Activated T-cell treated with anti-CD3 and anti-CD28 coated beads for 48 hours (primary cell): ENCODE results near the gene NIF3L1.

Source experiments
- DNase-seq: peaks from one replicate; pipeline ENCODE4 v3.0.0-alpha.2; 2020; ENCODE audit warnings: low read depth

The NIF3L1 gene, protein sequence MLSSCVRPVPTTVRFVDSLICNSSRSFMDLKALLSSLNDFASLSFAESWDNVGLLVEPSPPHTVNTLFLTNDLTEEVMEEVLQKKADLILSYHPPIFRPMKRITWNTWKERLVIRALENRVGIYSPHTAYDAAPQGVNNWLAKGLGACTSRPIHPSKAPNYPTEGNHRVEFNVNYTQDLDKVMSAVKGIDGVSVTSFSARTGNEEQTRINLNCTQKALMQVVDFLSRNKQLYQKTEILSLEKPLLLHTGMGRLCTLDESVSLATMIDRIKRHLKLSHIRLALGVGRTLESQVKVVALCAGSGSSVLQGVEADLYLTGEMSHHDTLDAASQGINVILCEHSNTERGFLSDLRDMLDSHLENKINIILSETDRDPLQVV

DNA sequence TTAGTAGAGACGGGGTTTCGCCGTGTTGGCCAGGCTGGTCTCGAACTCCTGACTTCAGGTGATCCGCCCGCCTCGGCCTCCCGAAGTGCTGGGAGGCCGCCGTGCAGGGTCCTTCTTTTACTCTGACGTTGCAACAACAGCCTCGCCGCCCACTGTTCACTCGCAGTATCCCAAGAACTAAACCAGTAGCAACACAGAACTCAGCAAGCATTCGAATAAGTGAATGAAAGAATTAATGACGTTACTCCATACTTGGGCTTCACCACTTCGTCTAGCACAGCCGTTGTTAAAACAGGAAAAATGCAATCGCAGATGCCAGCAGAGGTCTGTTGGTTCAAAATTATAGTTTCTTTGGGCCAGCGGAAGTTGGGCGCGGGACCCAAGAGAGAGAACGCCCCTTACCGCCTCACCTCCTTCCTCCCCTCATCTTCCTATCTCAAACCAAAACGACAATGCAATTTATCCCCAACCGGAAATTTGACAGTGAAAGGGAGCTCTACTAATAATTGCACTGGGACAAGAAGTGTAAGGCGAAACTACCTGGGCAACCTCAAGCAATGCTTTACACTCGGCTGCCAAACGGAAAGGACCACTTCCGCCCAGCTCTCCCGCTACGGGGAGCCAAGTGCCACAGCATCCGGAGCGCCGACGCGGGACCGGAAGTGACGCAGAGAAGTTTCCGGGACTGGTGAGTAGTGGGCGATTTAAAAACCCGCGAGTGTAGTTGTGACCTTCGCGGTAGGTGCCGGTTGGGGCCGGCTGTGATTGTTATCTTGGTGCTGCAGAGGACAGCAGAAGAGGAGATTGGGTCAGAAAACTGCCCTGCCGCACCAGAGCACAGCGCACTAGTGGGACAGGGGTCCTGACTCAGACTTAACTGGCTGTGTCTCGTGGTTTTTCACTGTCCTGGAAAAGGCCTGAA is at the start of gene NIF3L1, which contains the start of gene PPIL3:
Gene NIF3L1, plus strand, starts transcription at position 668 of the 922 bp plus-strand sequence. CDS start 2,573 bp downstream, outside the sequence.
Gene PPIL3, minus strand, starts transcription at position 374 of the 922 bp plus-strand sequence. CDS start 1,462 bp downstream, outside the sequence.
- DNase-seq: peak; percentile 96

DNA sequence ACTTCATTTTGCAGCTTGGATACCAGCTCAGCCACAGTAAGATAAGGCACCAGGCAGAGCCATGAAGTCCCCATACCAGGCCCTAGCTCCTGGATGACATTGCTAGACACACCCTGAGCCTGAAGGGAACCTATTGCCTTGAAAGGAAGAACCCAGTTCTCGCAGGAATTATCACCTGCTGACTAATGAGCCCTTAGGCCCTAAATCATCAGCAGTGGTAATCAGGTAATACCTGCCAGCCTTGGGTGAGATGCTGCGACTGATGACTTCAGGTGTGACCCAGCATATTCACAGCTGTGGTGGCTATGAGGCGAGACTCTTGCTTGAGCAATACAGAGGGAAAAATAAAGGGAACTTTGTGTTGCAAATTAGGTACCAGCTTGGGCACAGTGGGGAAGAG is 49.7 kb upstream of the NIF3L1 start:
- DNase-seq: no peak

DNA sequence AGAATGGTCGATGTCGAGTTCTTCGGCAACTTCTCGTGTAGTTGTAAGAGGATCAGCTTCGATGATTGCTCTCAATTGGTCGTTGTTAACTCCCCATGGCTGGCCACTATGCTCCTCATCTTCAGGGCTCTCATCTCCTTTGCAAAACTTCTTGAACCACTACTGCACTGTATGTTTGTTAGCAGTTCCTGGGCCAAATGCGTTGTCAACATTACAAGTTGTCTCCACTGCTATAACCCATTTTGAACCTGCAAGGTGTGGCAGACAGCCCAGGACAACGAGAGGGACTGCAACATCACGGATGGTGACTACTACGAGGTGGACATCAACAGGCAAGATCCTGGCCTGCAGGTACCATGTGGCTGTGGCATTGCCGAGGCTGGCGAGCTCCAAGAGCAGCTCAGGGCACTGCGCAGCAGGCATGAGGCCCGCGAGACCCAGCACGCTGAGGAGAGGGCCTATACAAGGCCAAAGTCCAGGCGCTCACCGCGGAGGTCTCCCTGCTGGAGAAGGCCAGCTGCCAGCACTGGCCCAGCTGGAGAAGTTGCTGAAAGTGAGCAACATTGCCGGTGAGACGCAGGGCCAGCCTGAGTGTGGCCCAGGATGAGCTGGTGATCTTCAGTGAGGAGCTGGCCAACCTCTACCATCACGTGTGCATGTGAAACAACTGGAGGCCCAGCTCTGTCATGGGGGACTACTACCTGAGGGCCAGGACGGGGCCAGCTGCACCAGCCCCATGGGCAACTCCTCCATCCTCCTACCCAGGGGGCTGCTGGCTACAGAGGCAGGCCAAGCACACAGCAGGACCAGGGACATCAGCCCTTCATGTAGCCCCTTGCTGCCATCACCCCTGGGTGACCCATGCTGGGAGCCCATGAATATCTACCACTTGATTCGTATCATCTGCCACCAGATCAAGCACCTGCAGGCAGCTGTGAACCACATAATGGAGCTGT is 44.9 kb upstream of the NIF3L1 start:
- no peak for DNase-seq

DNA sequence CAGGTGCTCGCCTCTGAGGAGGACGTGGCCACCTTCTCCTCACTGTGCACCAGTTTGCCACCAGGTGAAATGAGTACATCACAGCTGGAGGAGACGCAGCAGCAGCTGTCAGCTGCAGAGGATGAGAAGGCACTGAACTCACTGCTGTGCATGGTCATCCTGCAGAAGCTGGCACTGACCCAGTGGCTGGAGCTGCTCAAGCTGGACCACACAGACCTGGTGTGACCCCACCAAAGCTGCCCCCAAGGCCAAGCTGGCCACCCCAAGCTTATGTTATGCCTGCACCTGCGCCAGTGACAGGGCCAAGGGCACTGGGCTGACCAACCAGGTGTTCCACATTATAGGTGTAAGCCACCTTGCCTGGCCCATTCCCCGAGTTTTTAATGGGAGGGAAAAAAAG is 44.0 kb upstream of the NIF3L1 start:
- no peak for DNase-seq

DNA sequence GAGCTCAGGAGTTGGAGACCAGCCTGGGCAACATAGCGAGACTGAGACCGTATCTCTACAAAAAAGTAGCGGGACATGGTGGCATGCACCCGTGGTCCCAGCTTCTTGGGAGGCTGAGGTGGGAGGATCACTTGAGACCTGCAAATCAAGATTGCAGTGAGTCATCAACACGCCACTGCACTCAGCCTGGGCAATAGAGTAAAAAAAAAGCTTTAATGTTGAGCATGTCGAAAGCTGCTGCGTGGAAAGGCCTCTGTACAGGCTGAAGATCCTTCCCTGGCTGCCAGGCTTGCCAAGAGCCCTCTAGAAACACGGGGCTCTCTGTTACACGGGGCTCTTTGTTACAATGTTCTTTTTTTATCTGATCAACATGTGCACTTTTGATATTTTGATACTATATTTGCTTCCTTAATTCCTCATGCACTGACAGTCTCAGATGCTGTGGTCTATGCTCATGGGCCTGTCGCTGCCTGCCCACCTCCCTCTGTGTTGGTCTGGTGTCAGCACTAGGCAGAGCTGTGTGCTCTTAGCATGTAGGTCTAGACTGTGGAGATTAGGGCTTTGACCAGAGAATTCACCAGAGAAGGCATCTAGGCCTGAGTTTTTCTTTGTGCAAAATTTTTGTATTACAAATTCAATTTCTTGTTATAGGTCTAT is 43.4 kb upstream of the NIF3L1 start:
- DNase-seq: no peak

DNA sequence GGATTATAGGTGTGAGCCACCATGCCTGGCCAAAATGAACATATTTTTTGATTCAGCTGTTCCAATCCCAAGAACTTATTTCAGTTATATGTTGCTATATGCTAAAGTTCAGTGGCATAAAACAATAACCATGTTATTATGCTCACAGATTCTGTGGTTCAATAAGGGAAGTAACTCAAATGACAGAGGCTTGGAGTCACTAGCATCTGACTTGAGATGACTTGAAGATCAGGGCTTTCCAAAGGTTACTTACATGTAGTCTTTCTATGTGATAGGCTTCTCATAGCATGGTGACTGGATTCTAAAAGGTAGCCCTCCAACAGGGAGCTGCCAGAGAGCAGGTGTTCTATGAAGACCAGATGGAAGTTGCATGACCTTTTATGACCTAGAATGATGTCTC is 41.9 kb upstream of the NIF3L1 start:
- no peak for DNase-seq

DNA sequence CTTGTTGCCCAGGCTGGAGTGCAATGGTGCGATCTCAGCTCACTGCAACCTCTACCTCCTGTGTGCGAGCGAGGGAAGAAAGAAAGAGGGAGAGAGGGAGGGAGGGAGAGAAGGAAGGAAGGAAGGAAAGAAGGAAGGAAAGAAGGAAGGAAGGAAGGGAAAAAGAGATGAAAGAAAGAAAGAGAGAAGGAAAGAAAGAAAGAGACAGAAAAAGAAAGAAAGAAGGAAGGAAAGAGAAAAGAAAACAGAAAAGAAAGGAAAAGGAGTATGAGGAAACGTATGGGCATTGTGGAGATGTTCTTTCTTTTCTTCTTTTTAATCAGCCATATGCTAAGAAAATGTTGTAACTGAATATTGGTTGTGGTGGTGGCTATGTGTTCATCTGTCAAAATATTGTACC is 41.2 kb upstream of the NIF3L1 start:
- DNase-seq: no peak

DNA sequence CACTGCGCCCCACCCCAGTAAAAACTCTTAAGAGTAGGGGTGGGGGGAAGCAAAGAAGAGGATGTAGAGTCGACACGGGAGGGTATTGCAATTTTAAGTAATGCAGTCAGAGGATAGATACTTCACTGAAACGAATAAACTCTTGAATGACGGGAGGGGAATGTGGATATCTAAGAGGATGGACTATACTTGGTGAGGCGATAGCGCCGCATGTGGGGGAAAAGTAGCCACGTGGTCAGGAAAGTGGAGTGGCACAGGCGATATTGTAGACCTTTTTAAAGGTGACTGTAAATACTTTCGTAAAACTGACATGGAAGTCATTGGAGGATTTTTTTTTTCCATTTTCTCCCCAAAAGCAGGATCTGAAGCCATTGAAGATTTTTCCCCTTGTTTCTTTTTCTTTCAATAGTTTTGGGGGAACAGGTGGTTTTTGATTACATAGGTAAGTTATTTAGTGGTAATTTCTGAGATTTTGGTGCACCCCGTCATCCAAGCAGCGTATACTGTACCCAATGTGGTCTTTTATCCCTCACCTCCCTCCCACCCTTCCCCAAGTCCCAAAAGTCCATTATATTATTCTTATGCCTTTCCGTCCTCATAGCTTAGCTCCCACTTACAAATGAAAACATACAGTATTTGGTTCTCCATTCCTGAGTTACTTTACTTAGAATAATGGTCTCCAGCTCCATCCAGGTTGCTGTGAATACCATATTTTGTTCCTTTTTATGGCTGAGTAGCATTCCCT is 38.5 kb upstream of the NIF3L1 start:
- DNase-seq: no peak

DNA sequence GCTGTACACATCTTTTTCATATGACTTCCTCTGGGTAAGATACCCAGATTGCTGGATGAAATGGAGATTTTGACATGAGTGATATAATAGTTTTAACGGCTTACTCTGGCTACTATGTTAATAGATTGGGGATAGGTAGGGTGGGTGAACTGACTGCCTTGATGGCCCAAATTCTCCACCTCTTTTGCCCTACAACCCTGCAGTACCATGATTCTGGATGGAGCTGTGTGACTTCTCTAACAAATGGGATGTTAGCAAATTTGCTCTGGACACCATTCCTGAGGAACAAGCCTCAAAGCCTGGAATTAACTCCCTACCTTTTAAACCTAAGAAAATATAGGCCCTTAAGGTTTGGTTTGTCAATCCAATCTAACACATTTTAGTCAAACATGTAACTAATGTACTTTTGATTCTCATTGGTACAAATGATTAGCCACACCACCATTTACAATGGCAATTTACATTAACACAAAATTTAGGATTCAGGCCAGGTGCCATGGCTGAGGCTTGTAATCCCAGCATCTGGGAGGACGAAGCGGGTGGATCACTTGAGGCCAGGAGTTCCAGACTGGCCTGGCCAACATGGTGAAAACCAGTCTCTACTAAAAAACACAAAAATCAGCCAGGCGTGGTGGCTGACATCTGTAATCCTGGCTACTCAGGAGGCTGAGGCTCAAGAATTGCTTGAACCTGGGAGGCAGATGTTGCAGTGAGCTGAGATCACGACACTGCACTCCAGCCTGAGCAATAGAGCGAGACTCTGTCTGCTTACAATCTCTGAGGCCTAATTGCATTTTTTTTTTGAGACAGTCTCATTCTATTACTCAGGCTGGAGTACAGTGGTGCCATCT is 37.5 kb upstream of the NIF3L1 start:
- no peak for DNase-seq

DNA sequence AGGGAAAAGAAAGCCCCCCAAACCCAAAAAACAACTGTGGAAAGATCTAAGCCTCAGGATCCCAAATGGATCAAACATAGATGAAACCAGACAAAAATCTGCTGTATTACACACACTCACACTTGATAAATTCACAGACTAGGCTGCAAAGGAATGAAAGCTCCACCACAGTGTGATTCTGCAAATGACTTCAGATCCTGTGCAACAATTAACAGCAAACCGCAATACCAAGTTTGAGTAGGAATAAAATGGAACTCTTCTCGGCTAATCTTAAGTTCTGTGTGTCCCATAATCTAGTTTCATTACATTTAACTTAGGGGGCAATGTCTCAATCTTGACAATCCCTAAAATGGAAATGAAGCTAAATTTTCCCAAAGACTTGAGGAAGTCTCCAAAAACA is 36.6 kb upstream of the NIF3L1 start:
- no peak for DNase-seq

DNA sequence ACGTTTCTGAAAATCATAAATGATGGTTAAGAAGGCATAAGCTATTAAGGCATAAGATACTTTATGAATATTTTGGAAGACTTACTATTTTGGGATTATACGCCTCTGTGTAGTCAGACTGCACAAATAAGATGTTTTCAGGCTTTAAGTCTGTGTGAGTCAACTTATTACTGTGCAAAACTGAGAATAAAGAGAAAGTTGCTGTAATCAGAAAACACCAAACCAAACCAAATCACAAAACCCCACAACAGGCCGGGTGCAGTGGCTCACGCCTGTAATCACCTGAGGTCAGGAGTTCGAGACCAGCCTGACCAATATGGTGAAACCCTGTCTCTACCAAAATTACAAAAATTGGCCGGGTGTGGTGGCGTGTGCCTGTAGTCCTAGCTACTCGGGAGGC is 32.4 kb upstream of the NIF3L1 start:
- peak; percentile 11 for DNase-seq

DNA sequence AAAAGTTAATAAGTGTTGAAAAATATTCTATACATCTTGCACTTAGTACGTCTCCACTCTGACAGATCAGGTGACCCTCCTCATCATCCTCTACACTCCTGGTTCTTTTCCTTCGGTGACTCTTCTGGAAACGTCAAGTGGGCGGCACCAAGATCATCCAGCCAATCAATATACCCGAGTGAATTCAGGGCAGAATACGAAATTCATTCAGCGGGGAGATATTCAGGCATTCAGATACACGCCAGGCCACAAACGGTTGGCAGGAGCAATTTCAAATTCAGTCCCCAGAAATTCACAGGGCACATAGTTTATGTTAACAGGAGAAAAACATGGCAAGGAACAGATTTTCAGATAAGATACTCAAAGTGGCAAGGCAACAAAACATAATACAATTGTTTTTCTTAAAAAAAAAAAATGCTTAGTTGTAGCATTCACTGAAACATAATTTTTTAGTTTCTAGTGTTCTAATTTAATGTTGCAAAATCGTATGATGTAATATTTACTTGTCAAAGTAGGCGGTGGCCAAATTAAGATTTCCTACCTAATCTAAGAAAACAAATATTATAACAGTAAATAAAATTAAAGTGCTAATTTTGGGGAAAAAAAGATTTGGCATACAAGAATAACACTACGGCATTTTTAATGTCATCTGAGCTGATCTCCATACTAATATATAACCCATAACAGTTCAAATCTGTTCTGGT is 28.9 kb upstream of the NIF3L1 start:
- peak; percentile 15 for DNase-seq

DNA sequence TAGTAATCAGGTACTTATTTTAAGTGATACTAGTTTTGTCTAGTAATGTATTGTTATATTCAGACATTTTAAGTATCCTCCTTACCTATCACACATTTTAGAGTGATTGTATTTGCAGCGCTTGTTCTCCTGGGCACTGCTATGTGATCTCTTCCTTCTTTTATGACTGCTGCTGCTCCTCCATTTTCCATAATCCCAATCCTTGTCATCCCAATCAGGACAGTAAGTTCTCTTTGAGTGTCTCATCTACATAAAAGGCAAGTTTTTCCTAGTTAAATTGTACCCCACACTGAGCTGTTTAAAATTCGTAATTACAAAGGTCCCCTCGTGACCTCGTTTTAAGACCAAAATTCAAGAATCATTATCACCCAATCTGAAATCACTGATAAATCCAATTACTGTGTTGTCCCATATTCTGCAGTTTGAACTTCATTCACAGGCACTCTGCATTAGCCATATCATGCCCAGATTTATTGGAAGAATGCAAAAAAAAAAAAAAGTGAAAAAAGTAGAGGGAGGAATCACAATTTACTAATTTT is 27.5 kb upstream of the NIF3L1 start:
- DNase-seq: no peak

DNA sequence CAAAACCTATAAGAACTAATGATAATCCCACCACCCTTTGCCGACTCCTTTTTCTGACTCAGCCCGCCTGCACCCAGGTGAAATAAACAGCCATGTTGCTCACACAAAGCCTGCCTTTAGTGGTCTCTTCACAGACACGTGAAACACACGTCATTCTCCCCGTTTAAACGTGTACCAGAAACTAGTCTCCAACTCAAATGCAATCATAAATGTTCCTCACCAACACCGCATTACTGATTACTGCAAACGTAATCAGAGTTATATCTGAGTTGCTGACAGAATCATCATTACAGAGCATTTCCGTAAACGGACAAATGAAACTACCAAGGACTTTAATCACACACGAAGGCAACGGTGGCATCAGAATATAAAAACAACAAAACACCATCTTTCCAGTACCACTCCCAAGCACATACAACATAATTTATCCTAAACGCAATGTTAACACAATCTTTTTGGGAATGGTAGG is 26.6 kb upstream of the NIF3L1 start:
- peak; percentile 48 for DNase-seq

DNA sequence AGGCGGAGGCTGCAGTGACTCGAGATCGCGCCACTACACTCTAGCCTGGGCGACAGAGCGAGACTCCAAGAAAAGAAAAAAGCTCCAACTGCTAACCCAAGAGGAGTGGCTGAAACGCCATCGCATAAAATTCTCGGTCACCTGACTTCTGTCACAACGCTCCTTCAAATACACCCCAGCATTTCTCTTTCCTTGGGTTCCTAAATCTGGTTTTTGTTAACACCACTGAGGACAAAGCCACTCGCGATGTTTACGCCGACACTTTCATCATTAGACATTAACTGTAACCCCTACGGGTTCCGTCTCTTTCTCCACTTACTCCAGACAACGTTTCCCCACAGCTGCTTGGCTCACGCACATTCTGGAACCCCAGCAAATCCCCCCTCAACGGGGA is 25.4 kb upstream of the NIF3L1 start:
- DNase-seq: no peak

DNA sequence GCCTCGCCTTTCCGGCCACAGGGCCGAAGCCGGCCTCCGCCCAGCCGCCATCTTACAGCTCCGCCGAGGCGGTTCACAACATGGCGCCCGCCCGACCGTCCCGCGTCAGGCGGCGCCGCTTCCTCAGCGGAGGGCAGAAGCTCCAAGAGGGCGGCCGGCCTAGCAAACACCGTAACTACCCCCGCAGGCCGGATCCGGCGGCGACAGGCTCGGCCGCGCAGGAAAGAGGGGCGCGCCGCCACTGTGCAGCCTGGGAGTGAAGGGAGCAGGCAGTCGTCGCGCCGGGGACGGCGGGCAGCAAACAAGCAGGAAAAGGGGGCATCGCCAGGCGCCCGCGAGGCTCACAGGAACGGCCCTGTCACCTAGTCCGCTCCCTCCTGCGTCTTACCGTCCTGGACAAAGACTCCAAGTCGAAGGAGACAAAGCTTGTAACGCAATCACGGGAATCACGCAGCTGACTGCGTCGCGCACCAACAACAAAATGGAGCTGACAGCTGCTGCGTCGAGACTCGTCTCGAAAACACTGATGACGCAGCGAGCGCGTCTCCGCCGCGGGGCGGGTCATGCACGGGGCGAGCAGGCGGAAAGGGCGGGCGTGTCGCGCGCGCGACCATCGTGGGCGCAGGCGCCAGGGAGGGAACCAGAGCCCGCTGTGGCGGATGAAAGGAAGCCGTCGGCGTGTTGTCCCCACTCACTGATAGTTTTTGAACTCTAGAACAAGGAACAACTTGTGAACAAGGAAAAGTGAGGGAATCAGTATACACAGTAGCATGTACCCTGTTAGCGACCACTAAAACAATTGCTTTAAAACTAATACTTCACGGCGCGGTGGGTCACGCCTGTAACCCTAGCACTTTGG is 24.8 kb upstream of the NIF3L1 start, which contains the start of gene CLK1:
Gene CLK1, minus strand, starts transcription at position 483 of the 859 bp plus-strand sequence. CDS start 2,796 bp downstream, outside the sequence.
- DNase-seq: peak; percentile 98

DNA sequence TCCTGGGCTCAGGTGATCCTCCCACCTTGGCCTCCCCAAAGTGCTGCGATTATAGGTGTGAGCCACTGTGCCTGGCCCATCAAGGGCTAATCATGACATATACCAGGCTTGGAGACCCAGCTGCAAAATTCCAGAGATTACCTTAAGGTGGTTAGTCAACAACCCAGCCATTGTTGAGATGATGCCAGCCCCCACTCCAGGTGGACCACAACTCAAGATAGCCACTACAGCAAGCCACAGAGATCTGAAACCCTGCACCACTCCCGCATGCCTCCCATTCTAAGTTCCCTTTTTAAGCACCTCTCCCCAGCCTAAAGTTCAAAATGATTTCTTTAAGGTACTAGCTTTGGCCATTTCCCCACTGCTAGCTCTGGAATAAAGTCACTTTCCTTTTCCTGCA is 20.2 kb upstream of the NIF3L1 start:
- DNase-seq: no peak
